GM21526 (cell line): ENCODE data around the gene PLRG1.

Experiments
- ATAC-seq: cut with Tn5 transposase; IDR thresholded peaks from one replicate; pipeline ENCODE4 v1.9.1; 2021; ENCODE audit warnings: moderate library complexity; ENCODE audit not compliant: unreplicated experiment, low FRiP score

PLRG1 gene

DNA sequence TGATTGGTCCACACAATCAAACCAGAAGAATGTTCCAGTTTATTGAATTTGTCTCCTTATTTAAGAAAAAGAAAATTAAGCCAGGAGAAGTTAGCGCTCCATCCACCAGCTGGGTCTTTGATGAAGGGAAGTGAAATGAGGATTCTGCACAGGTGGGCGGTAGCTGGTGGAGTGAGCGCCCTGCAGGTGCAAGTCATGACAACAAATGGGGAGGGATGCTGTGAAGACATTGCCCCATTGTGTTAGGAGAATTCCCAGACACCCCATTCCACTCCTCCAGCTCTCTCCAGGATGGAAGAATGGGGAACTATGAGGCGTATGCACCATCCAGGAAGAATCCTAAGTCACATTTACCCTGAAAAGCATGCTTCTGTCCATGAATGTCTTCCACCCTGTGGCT, 22.9 kb downstream of the PLRG1 start:
- no peak for ATAC-seq

- no peak for ATAC-seq
Observed at GRCh38 chr4:154526151-154526550, 24.0 kb downstream of the PLRG1 start.

GRCh38 chr4:154521607-154522006, 28.6 kb downstream of the PLRG1 start:
- ATAC-seq, result no peak

DNA sequence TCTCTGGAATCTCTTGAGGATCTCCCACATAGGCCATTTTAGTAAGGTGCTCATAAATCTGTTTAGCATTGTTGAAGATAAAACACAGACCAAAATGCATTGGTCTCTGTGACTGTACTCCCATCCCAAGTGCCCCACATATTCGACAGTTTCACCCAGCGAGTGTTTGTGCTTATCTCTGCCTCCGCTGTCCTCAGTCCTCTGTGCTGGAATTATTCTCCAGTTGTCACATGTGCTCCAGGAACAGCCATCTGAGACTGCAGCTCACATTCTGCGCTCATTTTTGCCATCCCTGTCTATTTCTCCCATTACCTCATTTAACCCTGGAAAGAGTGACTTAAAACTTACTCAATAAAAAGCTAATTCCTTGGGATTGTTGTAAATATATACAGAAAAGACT, 31.0 kb downstream of the PLRG1 start:
- no peak for ATAC-seq

GRCh38 chr4:154517591-154517990, 32.6 kb downstream of the PLRG1 start:
- no peak for ATAC-seq

GRCh38 chr4:154516318-154517029, 33.7 kb downstream of the PLRG1 start:
- ATAC-seq, result no peak

- ATAC-seq, result no peak
Observed at GRCh38 chr4:154511981-154512380, 38.2 kb downstream of the PLRG1 start.

GRCh38 chr4:154511548-154511947, 38.7 kb downstream of the PLRG1 start:
- ATAC-seq, result no peak

DNA sequence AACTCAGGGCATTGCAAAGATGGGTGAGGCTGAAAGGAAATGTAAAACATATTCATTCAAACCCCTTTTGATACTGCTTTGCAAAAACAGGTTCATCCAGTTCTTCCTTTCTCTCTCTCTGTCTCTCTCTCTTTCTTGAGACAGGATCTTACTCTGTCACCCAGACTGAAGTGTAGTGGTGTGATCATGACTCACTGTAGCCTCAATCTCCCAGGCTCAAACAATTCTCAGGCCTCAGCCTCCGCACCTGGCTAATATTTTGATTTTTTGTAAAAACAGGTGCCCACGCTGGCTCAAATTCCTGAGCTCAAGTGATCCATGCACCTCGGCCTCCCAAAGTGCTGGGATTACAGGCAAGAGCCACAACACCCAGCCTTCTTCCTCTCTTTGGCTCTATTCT, 43.0 kb downstream of the PLRG1 start:
- no peak for ATAC-seq

GRCh38 chr4:154506253-154506652, 43.9 kb downstream of the PLRG1 start:
- ATAC-seq, result no peak

DNA sequence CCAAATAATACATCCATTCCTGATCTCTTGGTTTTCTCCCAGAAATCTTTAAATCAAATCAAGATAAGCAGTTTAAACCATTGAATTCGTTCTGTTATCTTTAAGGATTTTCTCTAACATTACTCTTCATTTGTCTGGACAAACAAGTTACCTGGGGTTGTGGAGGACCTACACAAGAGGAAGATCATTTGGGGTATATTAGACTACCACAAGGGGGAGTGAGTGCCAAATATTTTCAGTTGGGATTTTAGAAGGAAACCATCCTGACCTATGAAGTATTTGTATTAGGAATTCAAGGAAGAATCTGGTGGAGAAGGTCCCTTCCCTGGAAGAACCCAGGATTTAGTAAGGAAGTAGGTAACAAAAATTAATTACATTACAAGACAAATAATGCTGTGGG, 46.6 kb downstream of the PLRG1 start:
- no peak for ATAC-seq

GRCh38 chr4:154502111-154502510, 48.1 kb downstream of the PLRG1 start:
- ATAC-seq, result no peak

DNA sequence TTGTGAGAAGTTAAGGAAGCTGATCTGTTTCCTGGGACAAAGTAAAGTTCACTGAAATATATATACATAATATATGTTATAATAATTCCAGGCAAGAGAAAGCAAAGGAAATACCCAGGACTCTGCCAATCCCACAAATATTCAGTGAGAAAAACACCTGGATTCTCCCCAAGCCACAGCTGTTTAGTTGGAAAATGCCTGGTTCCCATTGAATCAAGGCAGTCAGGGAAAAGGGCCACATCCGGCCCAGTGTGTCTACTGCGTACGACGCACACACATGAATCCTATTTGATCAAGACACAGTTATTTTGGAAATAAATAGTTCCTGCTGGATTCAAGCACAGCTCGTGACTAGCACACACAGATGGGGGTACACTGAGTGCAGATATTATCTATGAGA, 52.3 kb downstream of the PLRG1 start:
- no peak for ATAC-seq

GRCh38 chr4:154495867-154496266, 54.3 kb downstream of the PLRG1 start:
- no peak for ATAC-seq

DNA sequence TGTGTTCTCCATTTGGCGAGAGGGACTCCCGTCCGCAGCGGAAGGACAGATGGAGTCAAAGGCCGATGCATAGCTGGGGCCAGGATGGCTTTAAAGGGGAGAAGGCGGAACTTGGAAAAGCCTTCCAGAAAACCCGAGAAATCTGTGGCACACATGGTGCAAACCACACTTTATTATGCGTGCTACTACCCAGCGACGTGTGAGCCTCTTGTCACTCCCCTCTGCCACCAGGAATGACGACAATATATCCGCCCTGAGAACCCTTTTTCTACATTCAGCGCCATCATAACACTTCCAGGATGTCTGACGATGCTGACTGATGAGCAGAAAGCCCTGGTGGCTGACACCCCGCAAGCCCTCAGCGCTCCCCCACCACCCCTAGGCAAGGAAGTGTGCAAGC, 57.9 kb downstream of the PLRG1 start:
- no peak for ATAC-seq

GRCh38 chr4:154491341-154492271, 58.6 kb downstream of the PLRG1 start, which contains the start of gene DCHS2:
Gene DCHS2, minus strand, starts transcription at chr4:154491799. Its CDS starts 444 bp downstream, at chr4:154491355.
- peak; percentile 40 for ATAC-seq

GRCh38 chr4:154490583-154491340, 59.4 kb downstream of the PLRG1 start:
- ATAC-seq, result peak; percentile 54

DNA sequence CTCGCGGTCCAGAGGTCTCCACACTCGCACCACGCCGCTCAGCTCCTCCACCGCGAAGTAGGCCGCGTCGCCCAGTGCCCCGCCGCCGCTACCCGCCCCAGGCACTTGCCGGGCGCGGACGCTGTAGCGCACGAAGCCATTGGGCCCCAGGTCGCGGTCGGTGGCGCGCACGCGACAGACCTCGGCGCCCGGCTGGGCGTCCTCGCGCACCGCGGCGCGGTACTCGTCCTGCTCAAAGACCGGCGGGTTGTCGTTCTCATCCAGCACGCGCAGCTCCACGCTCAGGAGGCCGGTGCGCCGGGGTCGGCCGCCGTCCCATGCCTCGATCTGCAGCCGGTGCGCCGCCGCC, 60.0 kb downstream of the PLRG1 start:
- no peak for ATAC-seq

DNA sequence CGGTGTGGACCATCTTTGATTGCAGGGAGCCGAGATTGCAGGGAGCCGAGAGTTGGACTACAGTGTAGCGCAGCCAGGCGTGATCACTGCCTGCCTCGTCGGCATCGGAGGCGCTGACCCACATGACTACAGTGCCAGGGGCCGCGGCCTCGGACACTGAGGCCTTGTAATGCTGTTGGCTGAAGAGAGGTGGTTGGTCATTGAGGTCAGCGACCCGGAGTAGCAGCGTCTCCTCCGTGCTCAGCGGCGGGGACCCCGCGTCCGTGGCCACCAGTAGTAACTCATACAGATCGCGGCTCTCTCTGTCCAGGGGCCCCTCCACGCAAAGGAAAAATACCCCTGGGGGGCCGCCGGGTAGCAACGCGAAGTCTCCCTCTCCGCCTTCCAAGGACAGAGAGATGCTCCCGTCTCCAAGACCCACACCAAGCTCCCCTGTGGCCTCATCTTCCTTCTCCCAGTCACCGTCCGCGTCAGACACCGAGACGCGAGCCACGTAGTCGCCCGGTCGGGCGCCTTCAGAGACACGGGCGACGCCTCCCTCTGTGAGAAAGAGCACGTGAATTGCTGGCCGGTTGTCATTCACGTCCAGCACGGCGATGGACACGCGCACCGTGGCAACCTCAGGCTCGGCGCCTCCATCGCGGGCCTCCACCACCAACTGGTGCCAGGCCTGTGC, 60.5 kb downstream of the PLRG1 start:
- ATAC-seq, result no peak

- no peak for ATAC-seq
Observed at GRCh38 chr4:154487145-154487544, 63.1 kb downstream of the PLRG1 start.
